Kidney (tissue), 14 donors: ENCODE results near the gene DLX3. TPM values are rescaled to one million over a fixed set of nuclear protein-coding genes. Genes with fewer than 3 reads are reported as not detected.

Experiments
- DNase-seq, 5 donors: peaks; one replicate each; pipeline ENCODE4 v3.0.0-alpha.2; 2013 to 2020
- FAIRE-seq: peaks from 2 replicates; lab custom pipeline; 2012; peaks lifted over from hg19 to GRCh38; lab: Jason Lieb, UNC
- H3K27ac ChIP-seq, 2 donors: one replicate each; pipeline ENCODE4 v1.7.0; 2013; ENCODE audit warnings: low read depth in 2 of 2, low read length in 2 of 2, inconsistent platforms in 1 of 2
- H3K27me3 ChIP-seq: one replicate; pipeline ENCODE4 v1.7.1; 2013; ENCODE audit warnings: low read length, inconsistent platforms; ENCODE audit not compliant: control insufficient read depth, insufficient read depth
- H3K36me3 ChIP-seq, 3 donors: one replicate each; pipeline versions ENCODE4 v1.7.0 to v1.7.1; 2013; ENCODE audit warnings: low read length in 3 of 3, control low read depth in 1 of 3, inconsistent platforms in 1 of 3; ENCODE audit not compliant: insufficient read depth in 3 of 3, control insufficient read depth in 2 of 3
- H3K4me1 ChIP-seq, 3 donors: one replicate each; pipeline versions ENCODE4 v1.7.0 to v1.7.1; 2013; ENCODE audit warnings: low read length in 3 of 3, inconsistent platforms in 1 of 3, low read depth in 1 of 3; ENCODE audit not compliant: control insufficient read depth in 2 of 3, insufficient read depth in 2 of 3
- H3K4me3 ChIP-seq, 3 donors: one replicate each; pipeline versions ENCODE4 v1.7.0 to v1.8.1; 2013; ENCODE audit warnings: low read length in 3 of 3, control low read depth in 1 of 3, inconsistent platforms in 1 of 3
- H3K9ac ChIP-seq, 3 donors: one replicate each; pipeline versions ENCODE4 v1.7.0 to v1.7.1; 2013; ENCODE audit warnings: low read length in 3 of 3, control low read depth in 1 of 3, inconsistent platforms in 1 of 3
- H3K9me3 ChIP-seq, 3 donors: one replicate each; pipeline versions ENCODE4 v1.7.0 to v1.7.1; 2013; ENCODE audit warnings: low read length in 3 of 3, control low read depth in 1 of 3, inconsistent platforms in 1 of 3; ENCODE audit not compliant: control insufficient read depth in 2 of 3, insufficient read depth in 1 of 3
- CTCF ChIP-seq: IDR thresholded peaks from 3 replicates; pipeline ENCODE4 v1.5.1; 2012; ENCODE audit warnings: mild to moderate bottlenecking, moderate library complexity, borderline replicate concordance; ENCODE audit not compliant: insufficient read depth; ENCODE audit errors: extremely low read depth
- intact Hi-C: fragments of 100-400 bp; cut with DNase I; formaldehyde crosslinking; loops from one replicate; pipeline ENCODE4 v1.11.1; 2022
- polyA plus RNA-seq: library from polyadenylated mRNA; stranded (reverse); fragments of 350-450 nt; fragmentation: Illumina TruSeq; extraction: RNeasy Lipid Tissue Mini Kit (QIAGEN cat#74804); gene quantifications from one replicate; pipeline ENCODE4 v1.2.3, GENCODE V29; 2014; ENCODE audit warnings: low read depth, low replicate concordance; ENCODE audit not compliant: insufficient read depth
- total RNA-seq: library from RNA; stranded (reverse); fragmentation: NEBNext Ultra II Directional; extraction: Animal tissue kit (Norgen Biotek cat#: 25700); gene quantifications from one replicate; pipeline ENCODE4 v1.2.1, GENCODE V29; 2021
- donor health status: control.
- donor health status: control.
- donor health status: control.
- donor health status: control.
- donor health status: control.
- donor health status: DM: yes; HTN: yes; CAD: no.
- donor health status: Normal renal cell carcinoma (clear cell type).

DLX3 gene
- total and polyA plus RNA-seq, 2 donors from 2014 or later: 0.41 to 0.47 TPM

- Histone ChIP-seq H3K4me3 (no peak overlapping the region), H3K27me3 (peaks cover 4% of the 10 kb centered on the region), H3K36me3 (no peaks in the 10 kb centered on the region), H3K27ac (no peak overlapping the region), H3K9me3 (no peaks in the 10 kb centered on the region), H3K4me1 (no peaks in the 10 kb centered on the region), H3K9ac (no peak overlapping the region)
- TF ChIP-seq CTCF: no peak
- DNase-seq (no peak), FAIRE-seq (no peak)
- intact Hi-C loops: no loop called here
Measured at GRCh38 chr17:49957350-49957749, 37.7 kb downstream of the DLX3 start.

- Histone ChIP-seq H3K4me3 (no peak overlapping the region), H3K9ac (no peak overlapping the region), H3K27ac (no peak overlapping the region), H3K9me3 (no peaks in the 10 kb centered on the region), H3K27me3 (peaks cover 2% of the 10 kb centered on the region), H3K4me1 (no peaks in the 10 kb centered on the region), H3K36me3 (no peaks in the 10 kb centered on the region)
- no peak for FAIRE-seq
- no peak for DNase-seq
- intact Hi-C loops: no loop called here
- TF ChIP-seq CTCF: no peak
Measured at GRCh38 chr17:49956780-49957179, 38.2 kb downstream of the DLX3 start.

GRCh38 chr17:49955157-49955556, 39.9 kb downstream of the DLX3 start:
- H3K27ac ChIP-seq: no peak overlapping the region
- no peak for TF ChIP-seq CTCF
- DNase-seq: no peak
- intact Hi-C loops: no loop called here
- H3K9ac ChIP-seq: no peak overlapping the region
- no peak for FAIRE-seq
- H3K4me1 ChIP-seq: no peaks in the 10 kb centered on the region
- H3K36me3 ChIP-seq: no peaks in the 10 kb centered on the region
- no peak overlapping the region for H3K4me3 ChIP-seq
- H3K9me3 ChIP-seq: no peaks in the 10 kb centered on the region
- peaks cover 2% of the 10 kb centered on the region for H3K27me3 ChIP-seq

GRCh38 chr17:49952912-49953497, 42.0 kb downstream of the DLX3 start:
- H3K27me3 ChIP-seq: no peaks in the 10 kb centered on the region
- H3K4me3 ChIP-seq: no peak overlapping the region
- DNase-seq: no peak
- no peaks in the 10 kb centered on the region for H3K36me3 ChIP-seq
- H3K9ac ChIP-seq: no peak overlapping the region
- H3K4me1 ChIP-seq: no peaks in the 10 kb centered on the region
- intact Hi-C loops: no loop called here
- H3K9me3 ChIP-seq: no peaks in the 10 kb centered on the region
- H3K27ac ChIP-seq: no peak overlapping the region
- no peak for TF ChIP-seq CTCF
- FAIRE-seq: no peak
